Ishikawa (cell line): Measurements from ENCODE around the gene SLC9B2.

Experiments used
- EGR1 ChIP-seq: IDR thresholded peaks from 2 replicates; pipeline ENCODE4 v1.6.1; 2012
- EP300 ChIP-seq: IDR thresholded peaks from 2 replicates; pipeline ENCODE4 v1.6.1; 2012; ENCODE audit warnings: borderline replicate concordance
- FOXM1 ChIP-seq: IDR thresholded peaks from 2 replicates; pipeline ENCODE4 v1.6.1; 2012; ENCODE audit warnings: low read depth, borderline replicate concordance
- MAX ChIP-seq: IDR thresholded peaks from 2 replicates; pipeline ENCODE4 v1.6.1; 2012
- NFIC ChIP-seq: IDR thresholded peaks from 2 replicates; pipeline ENCODE4 v1.6.1; 2012
- RAD21 ChIP-seq: IDR thresholded peaks from 2 replicates; pipeline ENCODE4 v1.6.1; 2012; ENCODE audit warnings: low read depth
- TCF12 ChIP-seq: IDR thresholded peaks from 2 replicates; pipeline ENCODE4 v1.6.1; 2012; ENCODE audit warnings: low read depth
- YY1 ChIP-seq: IDR thresholded peaks from 2 replicates; pipeline ENCODE4 v1.6.1; 2012; ENCODE audit warnings: low read depth
- TF ChIP-seq, protein P1 (sequence below): IDR thresholded peaks from 2 replicates; pipeline ENCODE4 v1.6.1; 2012

GRCh38 chr4:103002551-103002950 lies 74.0 kb downstream of the SLC9B2 start:
- TF ChIP-seq EGR1 (no peak), MAX (no peak), FOXM1 (no peak), RAD21 (no peak), EP300 (no peak), TCF12 (no peak), NFIC (no peak), YY1 (no peak)
- TF ChIP-seq, protein P1, sequence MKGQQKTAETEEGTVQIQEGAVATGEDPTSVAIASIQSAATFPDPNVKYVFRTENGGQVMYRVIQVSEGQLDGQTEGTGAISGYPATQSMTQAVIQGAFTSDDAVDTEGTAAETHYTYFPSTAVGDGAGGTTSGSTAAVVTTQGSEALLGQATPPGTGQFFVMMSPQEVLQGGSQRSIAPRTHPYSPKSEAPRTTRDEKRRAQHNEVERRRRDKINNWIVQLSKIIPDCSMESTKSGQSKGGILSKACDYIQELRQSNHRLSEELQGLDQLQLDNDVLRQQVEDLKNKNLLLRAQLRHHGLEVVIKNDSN = no peak
